HepG2 (cell line): Measurements from ENCODE around the gene TTLL10. TPM values are rescaled to one million over a fixed set of nuclear protein-coding genes. Genes with fewer than 3 reads are reported as not detected.
A peak's percentile ranks its signal among the peaks of the same experiment; 100 is the strongest.

Source experiments
- BORCS8-MEF2B ChIP-seq: sonication (generic); formaldehyde crosslinking; IDR thresholded peaks from 2 replicates; pipeline ENCODE4 v1.8.0; 2022; ENCODE audit warnings: mild to moderate bottlenecking, missing genetic modification reagents
- CEBPB ChIP-seq: IDR thresholded peaks from 2 replicates; pipeline ENCODE4 v1.6.1; 2011; ENCODE audit warnings: low read depth, low read length, improper control_type of control experiment, borderline replicate concordance
- CEBPG ChIP-seq: IDR thresholded peaks from 2 replicates; pipeline ENCODE4 v1.6.1; 2016
- CHD2 ChIP-seq: IDR thresholded peaks from 2 replicates; pipeline ENCODE4 v1.6.1; 2011; ENCODE audit warnings: low read depth, low read length, improper control_type of control experiment
- GPN1 ChIP-seq: sonication (generic); formaldehyde crosslinking; IDR thresholded peaks from 2 replicates; pipeline ENCODE4 v1.5.1; 2020; ENCODE audit warnings: missing genetic modification reagents, borderline replicate concordance
- LCORL ChIP-seq, 2 experiments: fragments of 450-650 bp in 1 of 2; sonication (generic) in 1 of 2; formaldehyde crosslinking in 1 of 2; IDR thresholded peaks; 2 replicates each; pipeline versions ENCODE4 v1.5.0 to v1.6.1; 2017 to 2020; ENCODE audit warnings: antibody characterized with exemption in 1 of 2, missing genetic modification reagents in 1 of 2
- MAFK ChIP-seq, 2 experiments: IDR thresholded peaks in 1 of 2; conservative IDR thresholded peaks in 1 of 2; 2 replicates each; pipeline ENCODE4 v1.6.1; 2011; ENCODE audit warnings: improper control_type of control experiment in 2 of 2, low read length in 2 of 2
- MAX ChIP-seq: IDR thresholded peaks from 2 replicates; pipeline ENCODE4 v1.6.1; 2012; ENCODE audit warnings: inconsistent platforms
- MEIS2 ChIP-seq: sonication (generic); formaldehyde crosslinking; IDR thresholded peaks from 2 replicates; pipeline ENCODE4 v1.9.0; 2021; ENCODE audit warnings: mild to moderate bottlenecking, missing genetic modification reagents
- PCBP1 ChIP-seq: fragments of 200-400 bp; formaldehyde crosslinking; IDR thresholded peaks from 2 replicates; pipeline ENCODE4 v1.6.1; 2017; ENCODE audit warnings: mild to moderate bottlenecking, low read depth, low read length, borderline replicate concordance
- POGZ ChIP-seq: sonication (generic); formaldehyde crosslinking; IDR thresholded peaks from 2 replicates; pipeline ENCODE4 v1.4.0; 2020; ENCODE audit warnings: mild to moderate bottlenecking, missing genetic modification reagents
- SALL2 ChIP-seq: sonication (generic); formaldehyde crosslinking; IDR thresholded peaks from 2 replicates; pipeline ENCODE4 v1.8.1; 2023; ENCODE audit warnings: mild to moderate bottlenecking, missing genetic modification reagents, inconsistent platforms
- TCF12 ChIP-seq, 2 experiments: fragments of 450-650 bp in 1 of 2; sonication (generic) in 1 of 2; formaldehyde crosslinking in 1 of 2; IDR thresholded peaks; 2 replicates each; pipeline versions ENCODE4 v1.6.1 to v1.8.0; 2017 to 2022; ENCODE audit warnings: antibody characterized with exemption in 1 of 2, mild to moderate bottlenecking in 1 of 2, missing genetic modification reagents in 1 of 2, moderate library complexity in 1 of 2
- ZBTB39 ChIP-seq: sonication (generic); formaldehyde crosslinking; IDR thresholded peaks from 2 replicates; pipeline ENCODE4 v1.5.0; 2020; ENCODE audit warnings: missing genetic modification reagents
- ZFP90 ChIP-seq: sonication (generic); formaldehyde crosslinking; IDR thresholded peaks from 2 replicates; pipeline ENCODE4 v1.8.0; 2022; ENCODE audit warnings: missing genetic modification reagents, mild to moderate bottlenecking, inconsistent platforms, borderline replicate concordance
- ZNF251 ChIP-seq: sonication (generic); formaldehyde crosslinking; IDR thresholded peaks from 2 replicates; pipeline ENCODE4 v1.9.0; 2021; ENCODE audit warnings: mild to moderate bottlenecking, missing genetic modification reagents
- ZNF264 ChIP-seq: sonication (generic); formaldehyde crosslinking; IDR thresholded peaks from 2 replicates; pipeline ENCODE4 v1.4.0; 2020; ENCODE audit warnings: missing genetic modification reagents
- ZNF33B ChIP-seq: sonication (generic); formaldehyde crosslinking; IDR thresholded peaks from 2 replicates; pipeline ENCODE4 v1.5.1; 2020; ENCODE audit warnings: mild to moderate bottlenecking, missing genetic modification reagents
- ZNF710 ChIP-seq: sonication (generic); formaldehyde crosslinking; IDR thresholded peaks from 2 replicates; pipeline ENCODE4 v1.5.0; 2020; ENCODE audit warnings: mild to moderate bottlenecking, missing genetic modification reagents, borderline replicate concordance
- ZNF766 ChIP-seq: sonication (generic); formaldehyde crosslinking; IDR thresholded peaks from 2 replicates; pipeline ENCODE4 v1.5.0; 2020; ENCODE audit warnings: missing genetic modification reagents, borderline replicate concordance
- ZNF800 ChIP-seq: sonication (generic); formaldehyde crosslinking; IDR thresholded peaks from 2 replicates; pipeline ENCODE4 v1.4.0; 2020; ENCODE audit warnings: missing genetic modification reagents
- polyA plus RNA-seq, 8 experiments: library from polyadenylated mRNA; depleted of rRNA in 3 of 8; stranded (reverse) in 7 of 8; unstranded in 1 of 8; fragments of >200 nt; fragmentation: Illumina TruSeq in 4 of 8; extraction: Trizol in 4 of 8; gene quantifications; 2 replicates each; pipeline versions ENCODE4 v1.2.1 to v1.2.3, GENCODE V29; 2011 to 2016; ENCODE audit warnings: low read depth in 4 of 8, missing spikeins in 1 of 8, mixed read lengths in 1 of 8; ENCODE audit not compliant: insufficient read depth in 1 of 8
- total RNA-seq, 5 experiments: library from RNA; depleted of rRNA; stranded (reverse); fragments of >200 nt; fragmentation: Illumina TruSeq; extraction: Trizol; gene quantifications; 2 replicates each; pipeline ENCODE4 v1.2.3, GENCODE V29; 2016; ENCODE audit warnings: low read depth in 1 of 5

TTLL10 gene
- total and polyA plus RNA-seq, 2 of the 13 experiments (the other 11 are each of a cell fraction or from before 2014, with no cell fraction given), result not detected

GRCh38 chr1:1124786-1125642 lies 48.7 kb upstream of the TTLL10 start (continued):
- TF ChIP-seq CHD2, result no peak
- peak; percentile 6; the same call in 1 of the 2 replicates for TF ChIP-seq CEBPG
- 0 out of 2 replicates have a peak, but pooled peaks have one; percentile 36 for TF ChIP-seq SALL2 (CRISPR knock-in tag)
- peak; percentile 70; the same call in 1 of the 2 replicates for TF ChIP-seq PCBP1
- TF ChIP-seq MEIS2 (CRISPR knock-in tag), result peak; percentile 65; the same call in 1 of the 2 replicates
- no peak for TF ChIP-seq CEBPB
- no peak for TF ChIP-seq GPN1 (CRISPR knock-in tag)
- TF ChIP-seq BORCS8-MEF2B (CRISPR knock-in tag), result no peak
- no peak for TF ChIP-seq MAFK (conservative IDR thresholded peaks at IDR 0.05 in 1 of 2, IDR thresholded peaks at IDR 0.05 in 1 of 2; ENCODE audit: low read length in 2 of 2)
- TF ChIP-seq ZNF251 (CRISPR knock-in tag), result no peak
- no peak for TF ChIP-seq ZBTB39 (CRISPR knock-in tag)
- peak; percentile 46; the same call in 1 of the 2 replicates for TF ChIP-seq POGZ
- peak; percentile 72; the same call in 1 of the 2 replicates for TF ChIP-seq ZNF800
- peak; percentile 69; the same call in 1 of the 2 replicates for TF ChIP-seq ZNF264 (CRISPR knock-in tag)
- TF ChIP-seq LCORL (IDR thresholded peaks at IDR 0.05), result no peak
- TF ChIP-seq LCORL (CRISPR knock-in tag; IDR thresholded peaks at IDR 0.05), result peak; percentile 44; the same call in 1 of the 2 replicates
- TF ChIP-seq ZFP90 (CRISPR knock-in tag), result no peak; the same call in 1 of the 2 replicates
- no peak for TF ChIP-seq TCF12 (IDR thresholded peaks at IDR 0.05)
- TF ChIP-seq TCF12 (CRISPR knock-in tag; IDR thresholded peaks at IDR 0.05), result peak; percentile 66; the same call in 1 of the 2 replicates
- no peak for TF ChIP-seq ZNF766 (CRISPR knock-in tag)
- no peak for TF ChIP-seq MAX
- no peak for TF ChIP-seq ZNF33B
- peak; percentile 33; the same call in 1 of the 2 replicates for TF ChIP-seq ZNF710 (CRISPR knock-in tag)
